ENCODE results near the gene CENATAC.

CENATAC gene

DNA sequence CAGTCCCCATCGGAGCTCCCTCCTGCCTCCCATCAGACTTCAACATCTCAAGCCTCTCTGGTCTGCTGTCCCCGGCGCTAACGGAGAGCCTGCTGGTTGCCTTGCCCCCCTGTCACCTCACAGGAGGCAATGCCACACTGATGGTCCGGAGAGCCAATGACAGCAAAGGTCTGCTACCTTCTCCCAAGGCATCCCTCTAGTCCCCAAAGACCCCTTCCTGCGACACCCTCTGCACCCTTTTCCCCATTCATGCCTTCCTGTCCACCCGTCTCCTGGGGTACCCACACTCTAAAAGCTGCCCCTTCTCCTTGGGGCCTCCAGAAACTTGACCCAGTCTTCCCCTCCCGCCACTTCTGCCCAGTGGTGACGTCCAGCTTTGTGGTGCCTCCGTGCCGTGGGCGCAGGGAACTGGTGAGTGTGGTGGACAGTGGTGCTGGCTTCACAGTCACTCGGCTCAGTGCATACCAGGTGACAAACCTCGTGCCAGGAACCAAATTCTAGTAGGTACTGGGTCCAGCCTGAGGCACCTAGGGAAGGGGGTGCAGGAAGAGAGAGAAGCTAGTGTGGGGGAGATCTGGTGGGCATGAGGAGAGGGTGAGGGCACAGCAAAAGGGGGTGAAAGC is 41.0 kb upstream of the CENATAC start:
- peak; percentile 21; the same call in 2 of the 3 replicates for ATAC-seq
- TF ChIP-seq TOX (CRISPR knock-in tag; IDR thresholded peaks at IDR 0.05; ENCODE audit: borderline replicate concordance) (no peak), ZFP3 (CRISPR knock-in tag; IDR thresholded peaks at IDR 0.05) (no peak), ZFP30 (CRISPR knock-in tag; IDR thresholded peaks at IDR 0.05) (no peak), RARB (CRISPR knock-in tag; IDR thresholded peaks at IDR 0.05) (no peak)

GRCh38 chr11:118957549-118957948 is 40.4 kb upstream of the CENATAC start:
- no peak for ATAC-seq

DNA sequence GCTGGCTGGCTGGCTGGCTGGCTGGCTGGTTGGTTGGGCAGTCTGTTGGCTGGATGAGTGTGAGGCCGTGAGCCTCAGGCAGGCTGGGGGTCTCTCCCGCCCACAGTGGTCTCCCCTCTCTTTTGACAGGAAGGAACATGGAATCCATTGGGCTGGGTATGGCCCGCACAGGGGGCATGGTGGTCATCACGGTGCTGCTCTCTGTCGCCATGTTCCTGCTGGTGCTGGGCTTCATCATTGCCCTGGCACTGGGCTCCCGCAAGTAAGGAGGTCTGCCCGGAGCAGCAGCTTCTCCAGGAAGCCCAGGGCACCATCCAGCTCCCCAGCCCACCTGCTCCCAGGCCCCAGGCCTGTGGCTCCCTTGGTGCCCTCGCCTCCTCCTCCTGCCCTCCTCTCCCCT is 40.0 kb upstream of the CENATAC start:
- TF ChIP-seq, protein P1, sequence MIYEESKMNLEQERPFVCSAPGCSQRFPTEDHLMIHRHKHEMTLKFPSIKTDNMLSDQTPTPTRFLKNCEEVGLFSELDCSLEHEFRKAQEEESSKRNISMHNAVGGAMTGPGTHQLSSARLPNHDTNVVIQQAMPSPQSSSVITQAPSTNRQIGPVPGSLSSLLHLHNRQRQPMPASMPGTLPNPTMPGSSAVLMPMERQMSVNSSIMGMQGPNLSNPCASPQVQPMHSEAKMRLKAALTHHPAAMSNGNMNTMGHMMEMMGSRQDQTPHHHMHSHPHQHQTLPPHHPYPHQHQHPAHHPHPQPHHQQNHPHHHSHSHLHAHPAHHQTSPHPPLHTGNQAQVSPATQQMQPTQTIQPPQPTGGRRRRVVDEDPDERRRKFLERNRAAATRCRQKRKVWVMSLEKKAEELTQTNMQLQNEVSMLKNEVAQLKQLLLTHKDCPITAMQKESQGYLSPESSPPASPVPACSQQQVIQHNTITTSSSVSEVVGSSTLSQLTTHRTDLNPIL (CRISPR knock-in tag; IDR thresholded peaks at IDR 0.05; ENCODE audit: low read depth) = no peak
- TF ChIP-seq TCF4 (CRISPR knock-in tag; IDR thresholded peaks at IDR 0.05; ENCODE audit: borderline replicate concordance) (no peak), ZNF8 (CRISPR knock-in tag; IDR thresholded peaks at IDR 0.05) (no peak), ARNTL (CRISPR knock-in tag; IDR thresholded peaks at IDR 0.05; ENCODE audit: borderline replicate concordance, low read depth) (no peak), BACH2 (CRISPR knock-in tag; IDR thresholded peaks at IDR 0.05; ENCODE audit: borderline replicate concordance) (no peak), TSHZ2 (CRISPR knock-in tag; IDR thresholded peaks at IDR 0.05) (no peak), ZC3H10 (CRISPR knock-in tag; IDR thresholded peaks at IDR 0.05) (no peak), ZFP3 (CRISPR knock-in tag; IDR thresholded peaks at IDR 0.05) (no peak), POU6F1 (CRISPR knock-in tag; IDR thresholded peaks at IDR 0.05; ENCODE audit: borderline replicate concordance, low read depth) (no peak), PPARA (CRISPR knock-in tag; IDR thresholded peaks at IDR 0.05; ENCODE audit: borderline replicate concordance) (no peak)
- no peak for ATAC-seq

More at GRCh38 chr11:118957549-118957948, 40.4 kb upstream of the CENATAC start:
- TF ChIP-seq PATZ1 (CRISPR knock-in tag; IDR thresholded peaks at IDR 0.05; ENCODE audit: borderline replicate concordance) (no peak), ISL1 (CRISPR knock-in tag; IDR thresholded peaks at IDR 0.05) (no peak), ZNF565 (CRISPR knock-in tag; conservative IDR thresholded peaks at IDR 0.05; ENCODE audit: low read depth) (no peak), CSDC2 (CRISPR knock-in tag; IDR thresholded peaks at IDR 0.05) (no peak), ZNF8 (CRISPR knock-in tag; IDR thresholded peaks at IDR 0.05) (no peak), BACH2 (CRISPR knock-in tag; IDR thresholded peaks at IDR 0.05; ENCODE audit: borderline replicate concordance) (no peak), GLIS3 (CRISPR knock-in tag; IDR thresholded peaks at IDR 0.05) (no peak), ARNTL (CRISPR knock-in tag; IDR thresholded peaks at IDR 0.05; ENCODE audit: borderline replicate concordance, low read depth) (no peak), PPARA (CRISPR knock-in tag; IDR thresholded peaks at IDR 0.05; ENCODE audit: borderline replicate concordance) (no peak), RARB (CRISPR knock-in tag; IDR thresholded peaks at IDR 0.05) (no peak), TCF4 (CRISPR knock-in tag; IDR thresholded peaks at IDR 0.05; ENCODE audit: borderline replicate concordance) (no peak), POU6F1 (CRISPR knock-in tag; IDR thresholded peaks at IDR 0.05; ENCODE audit: borderline replicate concordance, low read depth) (no peak), SNAI2 (CRISPR knock-in tag; IDR thresholded peaks at IDR 0.05) (no peak)

Data from SK-N-SH treated with all-trans-retinoic acid at 6 μM for 48 hours (cell line).